H54 (cell line): ENCODE data around the gene AAR2.

Experiments used
- DNase-seq: peaks from one replicate; pipeline ENCODE4 v3.0.0; 2011; ENCODE audit warnings: low spot score, mixed read lengths; ENCODE audit not compliant: insufficient read length
- FAIRE-seq: peaks from 3 replicates; lab custom pipeline; 2011; peaks lifted over from hg19 to GRCh38; lab: Jason Lieb, UNC
- POLR2A ChIP-seq: IDR thresholded peaks from 2 replicates; pipeline ENCODE4 v1.6.1; 2011; ENCODE audit warnings: low read depth, mild to moderate bottlenecking, low read length

The AAR2 gene, protein sequence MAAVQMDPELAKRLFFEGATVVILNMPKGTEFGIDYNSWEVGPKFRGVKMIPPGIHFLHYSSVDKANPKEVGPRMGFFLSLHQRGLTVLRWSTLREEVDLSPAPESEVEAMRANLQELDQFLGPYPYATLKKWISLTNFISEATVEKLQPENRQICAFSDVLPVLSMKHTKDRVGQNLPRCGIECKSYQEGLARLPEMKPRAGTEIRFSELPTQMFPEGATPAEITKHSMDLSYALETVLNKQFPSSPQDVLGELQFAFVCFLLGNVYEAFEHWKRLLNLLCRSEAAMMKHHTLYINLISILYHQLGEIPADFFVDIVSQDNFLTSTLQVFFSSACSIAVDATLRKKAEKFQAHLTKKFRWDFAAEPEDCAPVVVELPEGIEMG

DNA sequence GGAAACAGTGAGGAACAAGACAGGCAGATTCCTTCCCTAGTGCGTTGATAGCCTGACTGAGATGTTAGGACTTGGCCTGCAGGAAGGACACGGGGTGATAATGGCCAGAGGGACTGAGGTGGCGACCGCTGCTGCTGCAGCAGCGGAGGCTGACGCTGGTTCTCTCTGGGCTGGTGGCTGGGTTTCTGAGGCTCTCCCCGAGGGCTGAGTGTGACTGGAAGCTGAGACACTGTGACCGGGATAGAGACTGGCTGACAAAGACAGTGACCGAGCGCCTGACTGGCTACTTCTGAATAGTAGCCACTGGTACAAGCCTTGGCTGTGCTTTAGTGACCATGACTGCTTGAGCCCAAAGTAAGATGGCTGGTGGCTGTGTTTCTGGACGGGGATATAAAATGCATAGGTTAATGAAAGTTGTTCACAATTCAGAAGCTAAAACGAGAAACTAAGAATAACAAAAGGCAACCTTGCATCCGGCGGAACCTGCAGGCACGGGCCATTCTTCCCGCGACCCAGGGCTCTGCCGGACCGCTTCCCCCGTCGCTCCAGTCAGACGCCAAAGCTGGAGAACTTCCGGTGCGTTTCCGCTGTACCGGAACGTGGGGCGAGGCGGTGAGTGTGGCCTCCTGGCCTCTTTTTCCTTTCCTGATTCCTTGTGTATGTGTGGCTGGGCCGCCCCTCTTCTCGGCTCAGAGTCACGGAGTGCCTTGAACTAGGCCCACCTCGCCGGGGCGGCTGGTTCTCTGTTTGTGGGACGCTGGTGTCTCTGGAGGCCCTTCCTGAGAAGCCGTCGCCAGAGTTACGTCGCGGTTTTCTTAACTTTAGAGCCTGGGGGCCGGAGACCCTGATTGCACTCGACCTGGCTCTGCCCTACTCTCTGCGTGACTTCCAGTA is at the start of gene AAR2:
AAR2 (plus strand) TSS at position 587 of the 894 bp plus-strand sequence. CDS start 3,391 bp downstream, outside the sequence.
- FAIRE-seq (no peak), DNase-seq (peak; percentile 78)
- peak; percentile 84 for TF ChIP-seq POLR2A

GRCh38 chr20:36193977-36194712 is 42.1 kb upstream of the AAR2 start:
- no peak for TF ChIP-seq POLR2A
- no peak for DNase-seq
- no peak for FAIRE-seq

GRCh38 chr20:36196676-36197075 is 39.6 kb upstream of the AAR2 start:
- no peak for TF ChIP-seq POLR2A
- FAIRE-seq (no peak), DNase-seq (no peak)

- DNase-seq (no peak), FAIRE-seq (no peak)
- no peak for TF ChIP-seq POLR2A
Measured at GRCh38 chr20:36197271-36197670, 39.0 kb upstream of the AAR2 start.

DNA sequence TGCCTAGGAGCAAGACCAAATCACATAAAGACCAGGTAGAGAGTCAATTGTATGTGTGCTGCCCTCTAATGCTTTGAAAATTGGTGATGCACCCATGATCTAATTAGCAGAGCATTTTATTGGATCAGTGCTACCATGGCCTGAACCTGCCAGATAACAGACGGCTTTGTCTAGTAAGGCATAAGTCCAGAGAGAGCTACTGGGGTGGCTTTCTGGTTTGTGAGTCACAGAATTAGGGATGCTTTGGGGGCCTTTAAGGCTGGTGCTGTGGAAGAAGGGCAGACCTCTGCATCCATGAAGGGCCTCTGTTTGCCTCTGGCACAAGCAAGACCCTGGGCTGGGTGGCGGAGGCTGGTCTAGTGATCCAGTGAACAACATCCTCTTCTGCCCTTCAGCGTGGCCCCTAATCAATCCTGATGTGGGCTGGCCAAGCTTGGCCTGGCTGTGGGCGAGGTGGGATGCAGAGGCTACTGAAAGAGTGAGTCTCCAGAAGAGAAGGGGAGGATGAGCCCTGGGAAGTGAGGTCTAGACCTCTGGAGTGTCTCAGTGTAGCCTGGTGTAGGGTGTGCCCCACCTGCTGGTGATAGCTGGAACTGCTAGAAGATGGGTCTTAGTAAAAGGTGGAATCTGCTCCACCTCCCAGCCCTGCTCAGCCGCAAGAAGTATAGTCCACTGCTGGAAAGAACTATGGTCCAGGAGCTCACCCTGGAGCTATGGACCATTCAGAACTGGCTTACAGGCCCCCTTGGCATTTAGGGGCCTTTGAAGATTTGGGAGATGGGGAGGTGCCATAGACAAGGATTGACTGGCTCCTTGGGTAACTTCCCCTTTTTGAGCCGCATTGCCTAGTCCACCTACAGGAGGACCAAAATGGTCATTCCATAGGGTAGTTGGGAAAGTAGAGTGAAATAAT is 36.7 kb upstream of the AAR2 start:
- TF ChIP-seq POLR2A = no peak
- no peak for FAIRE-seq
- DNase-seq = peak; percentile 83

- DNase-seq (no peak), FAIRE-seq (no peak)
- TF ChIP-seq POLR2A = no peak
Measured at GRCh38 chr20:36200451-36200850, 35.8 kb upstream of the AAR2 start.

- DNase-seq (no peak), FAIRE-seq (no peak)
- no peak for TF ChIP-seq POLR2A
Measured at GRCh38 chr20:36201198-36201597, 35.1 kb upstream of the AAR2 start.

DNA sequence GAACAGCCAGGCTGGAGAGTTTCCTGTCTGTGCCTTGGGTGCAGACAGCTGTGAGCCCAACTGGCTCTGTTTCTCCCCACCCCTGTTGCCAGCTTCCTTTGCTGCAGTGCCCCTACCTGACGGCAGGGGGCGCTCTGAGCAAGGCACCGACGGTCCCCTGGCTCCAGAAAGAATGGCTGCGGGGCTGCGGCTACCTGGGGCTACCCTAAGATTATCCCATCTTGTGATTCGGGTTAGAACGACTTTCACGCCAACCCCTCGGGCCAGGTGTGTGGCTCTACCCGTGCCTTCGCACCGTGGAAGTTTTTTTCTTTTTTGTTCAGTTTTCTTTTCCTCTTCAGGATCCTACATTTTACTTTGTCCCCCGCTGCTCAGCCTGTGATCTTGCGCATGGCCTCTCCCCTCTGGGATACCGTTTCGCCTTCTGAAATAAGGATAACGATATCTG is 33.4 kb upstream of the AAR2 start:
- no peak for TF ChIP-seq POLR2A
- FAIRE-seq = no peak
- peak; percentile 90 for DNase-seq

- FAIRE-seq (no peak), DNase-seq (no peak)
- TF ChIP-seq POLR2A = no peak
Measured at GRCh38 chr20:36203861-36204260, 32.4 kb upstream of the AAR2 start.

- DNase-seq = no peak
- FAIRE-seq = no peak
- no peak for TF ChIP-seq POLR2A
Measured at GRCh38 chr20:36205026-36205425, 31.3 kb upstream of the AAR2 start.

GRCh38 chr20:36206068-36206467 is 30.2 kb upstream of the AAR2 start:
- FAIRE-seq = no peak
- TF ChIP-seq POLR2A = no peak
- DNase-seq = no peak

GRCh38 chr20:36206641-36207040 is 29.6 kb upstream of the AAR2 start:
- TF ChIP-seq POLR2A = no peak
- DNase-seq (no peak), FAIRE-seq (no peak)

- TF ChIP-seq POLR2A = no peak
- DNase-seq (no peak), FAIRE-seq (no peak)
Measured at GRCh38 chr20:36207602-36208001, 28.7 kb upstream of the AAR2 start.
